22Rv1 (cell line): ENCODE measurements around the gene UBE2D3.
"Not testable (repeated sequence)": the region's sequence is repeated elsewhere in the genome, so short reads cannot be mapped to it uniquely, and the experiment has no call there.

Experiments
- H3K27ac ChIP-seq: fragments of 450-650 bp; 2 replicates; pipeline ENCODE4 v1.5.1; 2017
- ZFX ChIP-seq: fragments of 450-650 bp; IDR thresholded peaks from 2 replicates; pipeline ENCODE4 v1.6.1; 2017; ENCODE audit warnings: antibody characterized with exemption, borderline replicate concordance
- TF ChIP-seq, protein P1 (sequence below): fragments of 450-650 bp; IDR thresholded peaks from 2 replicates; pipeline ENCODE4 v1.5.1; 2017; ENCODE audit warnings: mild to moderate bottlenecking

The UBE2D3 gene

GRCh38 chr4:102826890-102827673, at the start of gene UBE2D3:
Gene UBE2D3, minus strand, starts transcription at chr4:102827551. Its CDS starts 1,043 bp downstream, at chr4:102826508.
- no peak for TF ChIP-seq ZFX
- TF ChIP-seq, protein P1, sequence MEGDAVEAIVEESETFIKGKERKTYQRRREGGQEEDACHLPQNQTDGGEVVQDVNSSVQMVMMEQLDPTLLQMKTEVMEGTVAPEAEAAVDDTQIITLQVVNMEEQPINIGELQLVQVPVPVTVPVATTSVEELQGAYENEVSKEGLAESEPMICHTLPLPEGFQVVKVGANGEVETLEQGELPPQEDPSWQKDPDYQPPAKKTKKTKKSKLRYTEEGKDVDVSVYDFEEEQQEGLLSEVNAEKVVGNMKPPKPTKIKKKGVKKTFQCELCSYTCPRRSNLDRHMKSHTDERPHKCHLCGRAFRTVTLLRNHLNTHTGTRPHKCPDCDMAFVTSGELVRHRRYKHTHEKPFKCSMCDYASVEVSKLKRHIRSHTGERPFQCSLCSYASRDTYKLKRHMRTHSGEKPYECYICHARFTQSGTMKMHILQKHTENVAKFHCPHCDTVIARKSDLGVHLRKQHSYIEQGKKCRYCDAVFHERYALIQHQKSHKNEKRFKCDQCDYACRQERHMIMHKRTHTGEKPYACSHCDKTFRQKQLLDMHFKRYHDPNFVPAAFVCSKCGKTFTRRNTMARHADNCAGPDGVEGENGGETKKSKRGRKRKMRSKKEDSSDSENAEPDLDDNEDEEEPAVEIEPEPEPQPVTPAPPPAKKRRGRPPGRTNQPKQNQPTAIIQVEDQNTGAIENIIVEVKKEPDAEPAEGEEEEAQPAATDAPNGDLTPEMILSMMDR = 0 out of 2 replicates have a peak, but pooled peaks have one; percentile 24
- peak within 1 kb of the TSS; percentile 100 for H3K27ac ChIP-seq

- TF ChIP-seq, protein P1 = no peak
- TF ChIP-seq ZFX = no peak
- H3K27ac ChIP-seq = no peak overlapping the region
Observed at GRCh38 chr4:102871772-102872171, 44.4 kb upstream of the UBE2D3 start.

GRCh38 chr4:102869569-102870197, 42.3 kb upstream of the UBE2D3 start:
- H3K27ac ChIP-seq = peak overlapping the region; percentile 96
- no peak for TF ChIP-seq ZFX
- TF ChIP-seq, protein P1 = no peak

GRCh38 chr4:102868781-102869568, 41.6 kb upstream of the UBE2D3 start, which contains the start of gene CISD2:
Gene CISD2, plus strand, starts transcription at chr4:102868992. Its CDS starts 93 bp downstream, at chr4:102869085.
- peak within 1 kb of the TSS; percentile 96 for H3K27ac ChIP-seq
- TF ChIP-seq, protein P1 = no peak
- TF ChIP-seq ZFX = no peak

DNA sequence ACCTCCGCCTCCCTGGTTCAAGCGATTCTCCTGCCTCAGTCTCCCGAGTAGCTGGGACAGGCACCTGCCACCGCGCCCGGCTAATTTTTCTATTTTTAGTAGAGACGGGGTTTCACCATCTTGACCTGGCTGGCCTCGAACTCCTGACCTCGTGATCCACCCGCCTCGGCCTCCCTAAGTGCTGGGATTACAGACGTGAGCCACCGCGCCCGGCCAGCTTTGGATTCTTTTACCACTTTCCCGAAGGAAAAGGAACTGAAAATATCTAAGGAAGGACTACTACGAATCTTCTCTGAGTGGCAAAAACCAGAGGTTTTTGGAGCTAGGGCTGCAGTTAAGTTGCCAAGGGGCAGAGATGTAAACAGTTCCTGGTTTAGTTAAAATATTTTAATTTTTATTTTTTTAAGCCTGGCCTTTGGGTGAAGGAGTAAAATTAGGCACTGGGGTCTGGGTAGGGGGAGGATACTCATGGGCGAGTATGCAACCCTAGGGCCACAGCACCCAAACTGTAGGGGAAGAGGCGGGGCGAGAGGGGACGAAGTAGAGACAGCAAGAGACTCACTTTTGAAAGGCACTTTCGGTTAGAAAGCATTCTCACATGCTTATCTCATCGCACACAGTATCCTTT, 40.9 kb upstream of the UBE2D3 start:
- peak overlapping the region; percentile 96 for H3K27ac ChIP-seq
- TF ChIP-seq, protein P1 = no peak
- no peak for TF ChIP-seq ZFX

DNA sequence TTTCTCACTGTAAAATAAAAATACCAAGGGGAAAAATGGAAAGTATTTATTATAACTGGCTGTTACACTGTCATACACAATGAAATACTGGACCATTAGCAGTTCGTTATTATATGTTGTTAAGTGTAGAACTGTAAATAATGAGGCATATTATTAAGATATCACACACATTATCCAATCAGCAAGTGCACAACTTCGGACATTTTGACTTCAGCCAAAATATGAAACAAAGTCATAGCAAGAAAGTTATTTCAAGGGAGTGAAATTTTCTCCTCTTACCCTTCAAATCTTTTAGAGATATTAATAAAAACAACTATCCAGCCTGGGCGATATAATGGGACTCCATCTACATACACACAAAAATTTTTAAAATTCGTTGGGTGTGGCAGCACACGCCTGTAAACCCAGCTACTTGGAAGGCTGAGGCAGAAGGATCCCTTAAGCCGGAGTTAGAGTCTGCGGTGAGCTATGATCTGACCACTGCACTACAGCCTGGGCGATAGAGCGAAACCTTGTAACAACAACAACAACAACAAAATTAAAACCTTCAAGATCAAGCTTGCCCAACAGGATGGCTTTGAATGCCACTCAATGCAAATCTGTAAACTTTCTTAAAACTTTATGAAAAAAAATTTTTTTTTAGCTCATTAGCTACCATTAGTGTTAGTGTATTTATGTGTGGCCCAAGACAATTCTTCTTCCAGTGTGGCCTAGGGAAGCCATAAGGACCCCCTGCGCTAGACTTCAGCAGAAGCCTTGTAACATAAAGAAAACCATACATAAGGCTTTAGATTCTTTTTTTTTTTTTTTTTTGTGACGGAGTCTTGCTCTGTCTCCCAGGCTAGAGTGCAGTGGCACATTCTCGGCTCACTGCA, 40.2 kb upstream of the UBE2D3 start:
- peak overlapping the region; percentile 96 for H3K27ac ChIP-seq
- TF ChIP-seq, protein P1 = no peak
- TF ChIP-seq ZFX = no peak

GRCh38 chr4:102865327-102865726, 38.0 kb upstream of the UBE2D3 start:
- H3K27ac ChIP-seq = not testable (repeated sequence)
